Measurements from ENCODE around the gene TNIK.

Gene TNIK

DNA sequence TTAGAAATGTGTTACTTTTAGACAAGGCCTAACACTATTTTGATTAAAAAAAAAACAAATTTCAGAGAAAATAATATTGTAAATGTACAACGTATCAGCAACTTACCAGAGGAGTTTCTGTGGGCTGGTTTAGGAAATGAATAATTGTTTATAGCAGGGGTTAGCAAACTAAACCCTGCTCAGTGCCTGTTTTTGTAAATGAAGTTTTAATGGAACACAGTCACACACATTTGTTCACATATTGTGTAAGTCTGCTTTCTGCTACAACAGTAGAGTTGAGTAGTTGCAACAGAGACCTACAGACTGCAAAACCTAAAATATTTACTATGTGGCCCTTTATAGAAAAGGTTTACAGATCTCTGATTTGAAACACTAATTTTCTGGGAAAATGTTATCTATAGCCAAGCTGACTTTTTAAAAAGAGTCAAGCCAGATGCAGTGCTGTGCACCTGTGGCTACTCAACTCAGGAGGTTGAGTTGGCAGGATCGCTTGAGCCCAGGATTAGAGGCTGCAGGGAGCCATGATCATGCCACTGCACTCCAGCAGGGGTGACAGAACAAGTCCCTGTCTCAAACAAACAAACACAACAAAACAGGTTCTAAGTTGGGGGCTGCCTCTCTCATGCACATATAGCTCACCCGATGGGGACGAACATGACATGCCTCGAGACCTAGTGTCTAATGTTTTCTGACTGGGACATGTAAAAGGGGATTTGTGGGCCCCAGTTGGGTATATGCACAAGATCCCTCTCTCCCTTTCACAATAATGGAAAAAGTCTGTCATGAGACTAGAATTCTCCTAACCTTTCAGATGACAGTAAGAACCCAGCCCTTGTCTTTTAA is 182.5 kb downstream of the TNIK start:
- DNase-seq = no peak

DNA sequence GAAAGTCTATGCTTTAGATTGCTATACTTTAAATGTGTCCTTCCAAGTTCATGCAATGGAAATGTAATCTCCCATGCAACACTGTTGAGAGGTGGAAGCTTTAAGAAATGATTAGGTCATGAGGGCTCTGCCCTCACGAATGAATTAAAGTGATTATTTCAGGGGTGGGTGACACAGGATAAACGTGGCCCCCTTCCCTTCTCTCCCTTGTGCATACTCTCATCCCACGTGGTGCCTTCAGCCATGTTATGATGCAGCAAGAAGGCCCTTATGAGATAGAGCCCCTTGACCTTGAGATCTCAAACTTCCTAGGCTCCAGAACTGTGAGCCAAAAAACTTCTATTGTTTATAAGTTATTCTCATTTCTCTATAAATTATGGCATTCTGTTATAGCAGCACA is 183.3 kb downstream of the TNIK start:
- DNase-seq = no peak

DNA sequence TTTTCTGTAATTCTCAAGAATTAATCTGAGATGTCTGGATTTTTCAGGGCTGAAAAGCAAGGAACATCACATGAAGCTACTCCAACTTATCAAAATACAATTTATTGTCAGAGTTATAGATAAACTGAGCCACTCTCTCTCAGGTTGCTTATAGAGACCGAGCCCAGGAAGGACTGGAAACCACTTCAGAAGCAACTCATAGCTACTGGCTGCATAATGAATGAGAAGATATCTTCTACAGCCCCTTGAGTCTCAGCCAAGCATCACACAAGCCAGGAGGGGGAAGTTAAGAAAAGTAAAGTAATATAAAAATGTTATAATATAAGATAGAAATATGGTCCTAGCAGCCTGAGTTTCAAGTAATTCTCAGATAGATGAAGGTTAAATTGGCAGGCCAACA is 186.0 kb downstream of the TNIK start:
- DNase-seq = no peak

DNA sequence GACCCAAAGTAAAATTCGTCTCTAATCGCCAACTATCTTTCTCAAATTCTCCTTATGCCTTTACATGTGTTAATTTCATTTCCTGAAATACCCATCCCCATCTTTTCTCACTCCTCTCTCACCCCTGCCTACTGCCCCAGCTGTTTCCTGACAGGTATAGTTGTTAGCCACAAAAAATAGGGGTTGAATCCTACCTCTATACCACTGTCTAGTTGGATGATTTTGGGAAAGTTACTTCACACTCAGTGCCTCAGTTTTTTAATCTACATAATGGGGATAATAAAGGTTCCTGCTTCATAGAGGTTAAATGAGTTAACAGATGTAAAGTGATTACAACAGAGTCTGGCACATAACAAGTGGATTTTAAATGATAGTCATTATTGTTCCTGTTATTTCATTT is 189.7 kb downstream of the TNIK start:
- DNase-seq = no peak

DNA sequence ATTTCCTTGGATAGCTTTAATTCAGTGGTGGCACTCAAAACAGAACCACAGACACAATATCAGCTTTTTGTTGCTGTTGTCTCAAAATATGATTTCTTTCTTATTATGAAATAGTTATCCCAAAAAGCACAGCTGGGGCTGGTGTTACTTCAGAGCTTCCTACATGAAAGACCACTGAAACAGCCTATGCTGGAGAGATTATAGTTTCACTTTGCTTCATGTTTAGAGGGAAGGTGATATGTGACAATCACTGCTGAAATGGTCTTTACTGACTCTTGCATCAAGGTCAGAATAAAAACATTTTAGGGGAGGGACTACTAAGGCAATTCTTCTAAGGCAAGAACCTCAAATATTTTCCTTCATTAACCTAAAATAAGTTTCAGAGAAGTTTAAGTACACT is 190.7 kb downstream of the TNIK start:
- no peak for DNase-seq

DNA sequence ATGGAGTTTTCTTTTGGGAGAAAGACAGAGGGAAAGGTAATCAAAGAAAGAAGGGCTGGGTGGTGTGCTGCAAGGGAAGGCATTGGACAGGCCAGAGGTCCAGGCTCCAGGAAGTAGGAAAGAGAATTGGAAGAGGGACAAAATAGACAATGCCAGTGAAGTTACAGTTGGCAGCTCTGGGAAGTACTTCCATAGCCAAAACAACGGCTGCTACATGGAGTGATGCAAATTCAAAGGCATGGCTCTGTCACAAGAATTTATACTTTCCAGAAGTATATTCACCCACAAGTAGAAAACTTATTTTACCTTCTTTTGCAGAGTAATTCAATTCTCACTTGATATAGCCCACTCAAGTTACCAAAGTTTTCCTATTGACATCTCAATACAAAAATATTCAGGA is 191.5 kb downstream of the TNIK start:
- no peak for DNase-seq

DNA sequence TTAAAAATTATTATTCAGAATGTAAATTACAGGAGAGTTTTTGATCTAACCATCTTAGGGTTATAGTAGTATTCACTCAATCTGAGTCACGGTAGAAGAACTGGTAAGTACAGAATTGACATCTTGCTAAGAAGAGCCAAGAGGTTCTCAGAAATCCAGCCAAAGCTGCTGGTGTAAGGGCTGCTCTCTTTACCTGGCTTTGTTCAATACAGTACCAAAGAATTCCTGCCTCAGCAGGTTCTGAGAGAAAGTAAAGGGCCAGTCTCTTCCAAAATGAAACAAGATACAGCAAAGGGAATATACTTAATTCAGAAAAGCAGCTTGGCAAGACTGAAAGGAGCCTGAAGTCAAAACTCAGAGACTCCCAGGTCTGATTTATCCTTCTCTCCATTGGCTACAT is 193.1 kb downstream of the TNIK start:
- no peak for DNase-seq

DNA sequence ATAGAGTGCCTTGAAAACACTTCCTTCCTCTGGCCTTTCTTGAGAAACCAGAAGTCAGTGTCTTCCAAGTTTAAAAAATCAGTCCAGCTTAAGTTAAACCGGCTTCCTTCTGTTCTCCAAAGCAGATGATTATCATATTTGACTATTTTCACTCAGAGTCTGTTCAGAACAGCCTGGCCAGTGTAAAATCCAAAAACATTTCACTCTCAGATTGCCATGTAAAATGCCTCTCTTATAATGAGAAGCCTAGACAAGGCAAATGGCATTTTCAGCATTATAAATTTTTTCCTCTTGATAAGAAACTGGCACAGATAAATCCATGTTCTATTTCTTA is 193.5 kb downstream of the TNIK start:
- DNase-seq = no peak

DNA sequence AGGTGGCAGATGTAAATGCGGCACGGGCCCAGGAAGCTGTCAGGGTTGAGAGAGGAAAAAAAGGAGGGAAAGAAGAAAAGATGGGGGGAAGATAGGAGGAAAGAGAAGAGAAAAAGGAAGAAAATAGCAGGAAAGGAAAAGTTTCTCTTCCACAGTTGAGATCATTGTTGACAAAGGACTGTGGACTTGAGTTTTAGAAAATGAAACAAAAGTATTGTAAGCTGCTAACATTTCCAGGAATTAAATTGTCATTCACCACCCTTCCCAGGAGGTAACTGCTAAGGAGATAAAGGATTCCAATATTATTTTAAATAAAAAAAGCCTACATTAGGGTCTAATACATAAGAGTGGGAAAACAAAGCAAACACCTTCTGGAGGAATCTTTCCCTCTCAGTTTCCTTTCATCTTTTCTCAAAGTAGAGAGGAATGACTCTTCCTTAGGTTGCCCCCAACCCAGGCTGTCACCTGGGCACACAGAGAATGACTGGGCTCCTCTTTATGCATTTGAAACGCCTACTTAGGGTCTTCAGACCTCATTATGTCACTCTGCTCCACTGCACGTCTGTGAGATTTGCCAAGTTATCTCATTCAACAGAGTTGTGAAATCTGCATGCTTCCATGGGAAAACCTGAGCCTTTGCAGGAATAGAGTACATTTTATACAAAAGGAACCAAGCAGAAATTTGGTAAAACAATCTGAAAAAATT is 194.0 kb downstream of the TNIK start:
- DNase-seq = no peak

DNA sequence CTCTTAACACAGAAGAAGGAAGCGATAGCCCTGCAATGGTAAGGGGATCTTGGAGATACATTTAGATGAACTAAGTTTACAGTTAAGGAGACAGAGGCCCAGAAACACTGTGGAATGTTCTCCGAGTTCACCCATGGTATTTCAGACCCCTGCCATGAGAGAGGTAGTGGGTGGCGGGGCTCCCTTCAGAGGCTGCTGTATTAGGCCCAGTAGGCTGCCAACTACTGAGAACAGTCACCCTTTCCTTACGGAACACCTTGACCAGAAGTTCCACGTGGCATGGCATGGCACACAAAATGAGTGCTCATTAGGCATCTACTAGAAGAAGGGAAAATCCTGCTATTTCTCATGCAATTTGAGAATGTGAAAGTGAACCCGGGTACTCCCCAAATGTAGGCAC is 195.4 kb downstream of the TNIK start:
- DNase-seq = no peak

DNA sequence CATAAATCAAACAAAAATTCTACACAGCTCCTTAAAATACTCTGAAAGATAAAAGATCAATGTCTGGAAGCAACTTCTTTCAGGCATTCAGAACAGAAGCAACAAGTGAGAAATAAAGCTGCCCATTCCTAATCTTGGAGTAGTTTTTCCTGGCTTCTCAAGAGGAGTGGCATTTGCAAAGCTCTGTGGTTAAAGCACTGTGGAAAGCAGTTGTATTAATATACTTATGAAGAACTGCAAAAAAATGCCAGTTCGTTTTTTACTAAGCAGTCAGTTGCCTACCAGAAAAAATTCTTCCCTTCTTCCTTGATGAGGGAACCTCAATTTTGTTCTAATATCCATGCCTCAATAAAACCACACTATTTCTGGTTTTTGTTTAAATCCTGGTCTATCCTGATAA is 197.8 kb downstream of the TNIK start:
- no peak for DNase-seq

DNA sequence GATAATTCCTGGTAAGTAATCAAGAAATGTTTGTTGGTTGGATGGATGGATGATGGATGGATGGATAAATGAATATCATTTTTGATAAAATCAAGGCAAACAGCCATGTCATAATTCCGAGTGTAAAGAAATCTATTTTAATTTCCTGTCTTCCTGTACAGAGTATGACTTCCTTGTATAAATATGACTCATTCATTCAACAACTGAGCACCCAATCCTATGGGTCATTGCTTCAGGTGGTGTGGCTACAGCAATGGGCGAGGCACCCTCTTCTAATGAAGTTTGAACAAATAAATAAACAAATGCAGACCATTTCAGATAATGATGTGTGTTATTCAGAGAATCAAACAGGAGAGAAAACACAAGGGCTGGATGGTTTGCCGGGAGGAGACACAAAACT is 198.7 kb downstream of the TNIK start:
- DNase-seq = no peak

DNA sequence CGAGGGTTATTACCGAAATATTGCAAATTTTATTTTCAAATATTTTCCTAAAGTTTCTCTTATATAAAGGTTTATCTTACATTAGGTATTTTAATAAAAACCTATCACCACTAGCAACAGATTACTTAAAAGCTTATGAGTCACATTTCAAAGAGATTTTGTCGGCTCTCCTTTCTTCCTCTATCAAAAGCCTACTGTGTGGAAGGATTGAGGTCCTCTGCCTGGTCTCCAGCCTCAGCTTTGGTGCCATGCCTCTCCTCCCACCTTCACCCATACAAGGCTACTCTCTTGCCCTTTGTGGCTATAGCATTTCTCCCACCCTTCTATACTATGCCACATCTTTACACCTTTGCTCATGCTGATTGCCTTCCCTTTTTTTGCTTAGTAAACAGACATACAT is 199.3 kb downstream of the TNIK start:
- no peak for DNase-seq

DNA sequence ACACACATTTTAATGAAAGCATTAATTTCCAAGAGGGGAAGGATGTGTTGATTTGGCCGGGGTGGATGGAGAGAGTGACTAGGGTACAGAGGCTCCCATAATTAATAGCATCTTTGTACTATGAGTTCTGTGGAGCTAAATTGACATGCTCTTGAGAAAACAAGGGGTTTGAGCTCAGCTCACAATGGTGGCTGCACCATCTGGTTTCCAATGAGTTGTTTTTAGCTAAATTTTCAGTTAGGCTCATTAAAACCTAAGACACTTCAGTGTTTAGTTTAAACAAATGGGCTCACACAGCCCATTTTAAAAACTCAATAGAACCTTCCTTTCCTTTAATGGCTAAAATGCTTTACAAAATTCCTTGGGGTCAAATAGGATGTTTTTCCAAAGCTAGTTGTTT is 199.7 kb downstream of the TNIK start:
- DNase-seq = no peak

DNA sequence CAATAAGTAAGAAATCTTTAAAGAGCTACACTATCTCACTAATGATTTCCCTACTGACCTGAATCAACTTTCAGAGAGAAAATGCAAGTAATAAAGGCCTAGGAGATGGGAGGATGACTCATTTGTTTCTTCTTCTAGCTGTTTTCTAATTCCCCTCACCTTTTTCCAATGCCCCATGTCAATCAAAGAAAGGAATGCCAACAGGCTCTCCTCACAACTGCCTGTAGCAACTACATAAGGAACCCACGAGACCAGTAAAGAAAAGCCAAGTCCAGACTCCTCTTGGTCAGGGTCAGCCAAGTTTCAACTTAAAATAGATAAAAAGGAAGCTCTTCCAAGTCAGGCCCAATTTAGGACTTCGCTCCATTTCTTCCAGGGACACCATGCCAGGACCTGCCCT is 201.9 kb downstream of the TNIK start:
- DNase-seq = no peak

DNA sequence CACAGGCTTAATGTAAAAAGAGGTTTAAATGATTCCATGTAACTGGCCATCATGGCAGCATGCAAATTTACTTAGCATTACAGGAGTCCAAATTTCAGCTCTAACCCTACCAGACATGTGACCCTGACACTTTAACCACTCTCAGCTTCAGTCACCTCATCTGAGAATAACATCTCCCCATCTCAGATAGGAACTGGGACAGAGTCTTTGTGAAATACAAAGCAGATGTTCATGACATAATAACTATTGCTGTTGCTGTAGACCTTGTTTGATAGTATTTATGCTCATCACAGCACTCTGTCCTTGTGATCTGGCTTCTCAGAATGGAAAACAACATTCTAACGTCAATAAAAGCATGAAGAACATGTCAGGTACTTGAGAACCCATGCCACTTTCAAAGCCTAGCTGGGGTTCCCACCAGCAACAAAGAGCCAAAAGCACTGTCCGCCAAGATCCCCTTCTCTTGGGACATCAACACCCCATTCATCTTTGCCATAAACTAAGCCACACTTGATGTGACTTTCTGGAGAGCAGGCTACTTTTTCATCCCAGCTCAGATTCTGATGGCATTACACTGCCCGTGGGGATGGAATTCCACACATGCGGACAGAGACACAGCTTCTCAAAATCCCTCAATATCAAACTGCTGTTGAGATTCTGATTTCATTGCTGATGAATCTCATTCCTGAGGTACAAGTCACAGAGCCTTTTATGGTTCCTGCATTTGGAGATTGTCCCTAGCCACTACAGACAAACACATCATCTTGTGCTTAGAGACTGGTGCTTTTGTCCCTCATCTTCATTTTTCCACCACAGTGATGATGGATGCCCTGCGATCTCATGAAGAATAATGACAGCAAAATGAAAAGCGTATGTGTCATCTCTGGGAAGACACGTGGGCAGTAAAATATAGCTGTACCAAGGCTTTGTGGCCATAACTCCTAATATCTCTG is 202.7 kb downstream of the TNIK start:
- no peak for DNase-seq

DNA sequence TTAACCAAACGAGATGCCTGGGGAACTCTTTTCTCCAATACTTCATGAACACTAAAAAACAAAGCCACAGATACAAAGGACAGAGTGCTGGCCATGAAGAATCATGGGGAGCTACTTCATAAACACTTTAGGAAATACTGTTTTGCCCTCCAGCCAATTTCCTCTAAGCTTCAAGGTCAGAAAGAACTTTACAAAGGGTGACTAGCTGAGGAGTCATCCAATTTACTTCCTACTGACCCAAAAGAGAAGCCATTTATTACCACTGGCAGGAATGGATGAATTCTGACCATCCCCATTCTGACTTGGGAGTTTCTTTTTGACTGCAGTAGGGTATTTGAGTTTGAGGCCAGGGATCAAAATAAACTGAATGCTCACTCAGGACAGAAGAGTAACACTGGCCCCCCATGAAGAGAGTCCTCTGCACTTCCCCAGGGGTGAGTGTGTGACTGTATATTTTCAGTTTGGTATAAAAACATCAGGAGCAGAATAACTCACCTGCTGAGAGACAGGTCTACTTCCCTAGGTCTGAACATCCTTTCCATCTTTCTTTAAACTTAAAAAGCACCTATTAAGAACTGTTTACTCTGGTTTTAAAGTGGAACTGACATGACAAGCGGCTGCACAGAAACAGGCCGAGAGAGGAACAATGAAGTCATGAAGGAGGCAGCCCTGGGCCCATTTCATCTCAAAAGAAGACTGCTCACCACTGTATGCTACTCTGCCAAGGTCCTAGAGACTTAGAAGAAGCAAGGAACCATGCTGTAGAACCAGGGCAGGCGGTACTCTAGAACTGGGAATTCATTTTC is 203.6 kb downstream of the TNIK start:
- DNase-seq = no peak

DNA sequence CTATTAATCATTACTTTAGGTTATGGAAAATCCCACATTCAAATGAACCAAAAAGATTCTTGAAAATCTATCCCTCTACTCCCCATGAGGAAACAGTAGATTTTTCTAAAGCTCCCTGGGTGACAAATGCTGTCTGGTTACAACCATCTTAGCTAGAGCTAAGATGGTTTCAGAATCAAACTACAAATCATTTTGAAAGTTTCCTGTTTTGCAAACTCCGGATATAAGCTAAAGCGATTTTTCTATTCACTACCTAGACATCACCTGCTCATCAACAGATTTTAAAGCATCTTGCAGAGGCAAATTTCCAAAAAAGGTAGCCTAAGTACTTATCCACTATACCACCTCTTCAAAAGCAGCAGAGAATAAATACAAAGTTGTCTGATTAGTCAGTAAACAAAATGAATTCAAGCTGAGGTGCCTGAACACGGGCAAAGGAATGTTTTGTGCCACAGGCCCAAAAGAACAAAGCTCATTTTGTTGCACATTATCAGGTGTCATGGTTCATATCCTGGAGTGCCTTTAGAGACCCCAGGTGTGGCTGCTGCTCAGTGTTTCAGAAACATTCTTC is 204.9 kb downstream of the TNIK start:
- no peak for DNase-seq

DNA sequence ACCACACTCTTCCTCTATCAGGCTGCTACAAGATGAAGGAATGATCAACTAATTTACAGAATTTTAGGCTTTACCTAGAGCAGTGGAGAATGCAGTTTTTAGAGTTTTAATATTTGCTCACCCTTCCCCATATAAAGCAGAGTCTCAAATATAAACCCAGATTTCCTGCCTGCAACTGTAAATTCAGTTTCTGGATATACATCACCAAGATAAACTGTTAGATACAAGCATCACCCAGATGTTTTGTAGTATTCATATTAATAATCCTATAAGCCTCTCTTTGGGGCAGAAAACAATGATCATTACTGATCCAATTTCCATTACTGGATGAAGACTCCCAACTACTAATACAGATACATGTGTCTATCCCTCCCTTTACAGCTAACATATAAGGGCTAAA is 205.9 kb downstream of the TNIK start:
- DNase-seq = no peak

DNA sequence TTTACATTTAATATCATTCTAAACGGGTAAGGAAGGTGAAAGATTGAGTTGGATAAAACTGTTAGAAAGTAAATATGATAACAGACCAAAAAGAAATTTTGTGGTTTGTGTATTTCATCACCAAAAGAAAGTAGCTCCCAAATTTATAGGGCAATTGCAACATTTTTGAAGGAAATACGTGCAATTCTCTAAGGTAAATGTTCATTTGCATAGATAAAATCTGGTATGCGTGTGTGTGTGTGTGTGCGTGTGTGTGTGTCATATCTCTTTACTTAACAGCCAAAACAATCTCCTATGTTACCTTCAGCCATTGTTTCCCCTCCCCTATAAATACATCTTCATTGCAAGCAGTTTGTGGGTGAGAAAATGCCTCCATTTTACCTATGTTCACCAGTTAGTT is 208.4 kb downstream of the TNIK start:
- DNase-seq = no peak

DNA sequence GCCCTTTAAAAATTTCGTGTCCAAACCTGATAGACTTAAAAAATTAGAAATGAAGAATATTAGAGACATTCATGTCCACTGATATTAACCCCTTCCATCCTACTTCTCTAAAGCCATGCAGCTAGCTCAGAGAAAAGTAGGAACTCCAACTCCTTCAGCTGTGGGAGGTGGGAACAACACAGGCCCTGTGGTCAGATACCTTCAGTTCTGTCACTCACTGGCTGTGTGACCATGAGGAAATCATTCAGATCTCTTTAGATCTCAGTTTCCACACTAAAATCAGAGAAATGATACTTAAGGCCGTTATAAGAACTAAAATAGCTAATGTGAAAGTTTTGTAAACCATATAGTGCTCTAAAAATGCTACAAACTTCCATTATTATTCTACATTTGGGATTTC is 209.8 kb downstream of the TNIK start:
- no peak for DNase-seq

DNA sequence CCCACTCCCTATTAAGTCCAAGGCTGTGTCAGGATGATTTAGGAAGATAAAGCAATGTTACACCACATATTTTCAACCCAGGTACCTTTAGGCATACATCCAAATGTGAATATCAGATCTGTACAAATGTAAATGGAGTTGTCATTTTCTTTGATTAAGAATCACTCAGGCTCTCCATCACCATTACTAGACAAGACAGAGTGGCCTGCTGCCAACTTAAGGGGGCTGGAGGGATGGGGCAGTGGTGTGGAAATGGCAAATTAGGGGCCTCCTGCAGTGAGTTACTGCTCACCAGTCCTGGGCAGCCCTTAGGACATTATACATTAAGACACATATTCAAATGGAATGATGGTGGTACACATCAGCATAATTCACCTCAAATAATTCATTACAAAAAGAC is 211.0 kb downstream of the TNIK start:
- no peak for DNase-seq
